Measurements from ENCODE around the gene RNASEH2B. TPM values are rescaled to one million over a fixed set of nuclear protein-coding genes. Genes with fewer than 3 reads are reported as not detected.

The RNASEH2B gene
- total RNA-seq, 2 experiments from 2014 or later = 225 to 322 TPM

GRCh38 chr13:51001335-51001734 is 91.7 kb downstream of the RNASEH2B start:
- no peak for TF ChIP-seq CTCF (conservative IDR thresholded peaks at IDR 0.05; ENCODE audit: low read length)
- no peak for TF ChIP-seq EZH2phosphoT487 (IDR thresholded peaks at IDR 0.05; ENCODE audit: borderline replicate concordance, low read depth, low read length)
- H3K79me2 ChIP-seq (ENCODE audit: insufficient read depth, low read depth, low read length) = no peaks in the 10 kb centered on the region
- H3K4me2 ChIP-seq (ENCODE audit: low read length) = no peak overlapping the region
- DNase-seq (ENCODE audit: low spot score) = no peak
- CTCF ChIA-PET (ENCODE audit: unreplicated experiment) = no interaction called here
- H3K36me3 ChIP-seq (ENCODE audit: insufficient read depth, low read length) = no peaks in the 10 kb centered on the region
- H3K4me1 ChIP-seq (ENCODE audit: insufficient read depth, low read length, poor library complexity, severe bottlenecking) = no peaks in the 10 kb centered on the region
- no TSS peak for BruUV-seq (replicated peaks)
- H2AFZ ChIP-seq (ENCODE audit: low read length) = no peak overlapping the region
- no peak overlapping the region for H3K4me3 ChIP-seq (ENCODE audit: low read depth, low read length, poor library complexity, severe bottlenecking)
- no peaks in the 10 kb centered on the region for H3K9me2 ChIP-seq (ENCODE audit: insufficient read depth, low read length)
- POLR2A ChIA-PET = no interaction called here
- H3K27ac ChIP-seq (ENCODE audit: low read depth, low read length, poor library complexity, severe bottlenecking) = no peak overlapping the region
- intact Hi-C loops (cut with micrococcal nuclease; ENCODE audit: unreplicated experiment) = no loop called here
- H4K20me1 ChIP-seq (ENCODE audit: insufficient read depth, low read length) = no peaks in the 10 kb centered on the region
- no peaks in the 10 kb centered on the region for H3K9me3 ChIP-seq (ENCODE audit: low read length)

- Histone ChIP-seq H3K27ac (ENCODE audit: low read depth, low read length, poor library complexity, severe bottlenecking) (no peak overlapping the region), H3K9me3 (ENCODE audit: low read length) (no peaks in the 10 kb centered on the region), H3K79me2 (ENCODE audit: insufficient read depth, low read depth, low read length) (no peaks in the 10 kb centered on the region), H3K36me3 (ENCODE audit: insufficient read depth, low read length) (no peaks in the 10 kb centered on the region), H2AFZ (ENCODE audit: low read length) (no peak overlapping the region), H3K9me2 (ENCODE audit: insufficient read depth, low read length) (no peaks in the 10 kb centered on the region), H3K4me2 (ENCODE audit: low read length) (no peak overlapping the region), H4K20me1 (ENCODE audit: insufficient read depth, low read length) (no peaks in the 10 kb centered on the region), H3K4me1 (ENCODE audit: insufficient read depth, low read length, poor library complexity, severe bottlenecking) (no peaks in the 10 kb centered on the region), H3K4me3 (ENCODE audit: low read depth, low read length, poor library complexity, severe bottlenecking) (no peak overlapping the region)
- intact Hi-C loops (cut with micrococcal nuclease; ENCODE audit: unreplicated experiment) = no loop called here
- BruUV-seq (replicated peaks) = no TSS peak
- TF ChIP-seq EZH2phosphoT487 (IDR thresholded peaks at IDR 0.05; ENCODE audit: borderline replicate concordance, low read depth, low read length) (no peak), CTCF (conservative IDR thresholded peaks at IDR 0.05; ENCODE audit: low read length) (no peak)
- POLR2A ChIA-PET = no interaction called here
- no peak for DNase-seq (ENCODE audit: low spot score)
- CTCF ChIA-PET (ENCODE audit: unreplicated experiment) = no interaction called here
These were observed 93.1 kb downstream of the RNASEH2B start for GRCh38 chr13:51002736-51003135.

GRCh38 chr13:51003642-51004041 is 94.1 kb downstream of the RNASEH2B start:
- Histone ChIP-seq H3K27ac (ENCODE audit: low read depth, low read length, poor library complexity, severe bottlenecking) (no peak overlapping the region), H4K20me1 (ENCODE audit: insufficient read depth, low read length) (no peaks in the 10 kb centered on the region), H3K9me2 (ENCODE audit: insufficient read depth, low read length) (no peaks in the 10 kb centered on the region), H3K4me3 (ENCODE audit: low read depth, low read length, poor library complexity, severe bottlenecking) (no peak overlapping the region), H3K36me3 (ENCODE audit: insufficient read depth, low read length) (no peaks in the 10 kb centered on the region), H3K9me3 (ENCODE audit: low read length) (no peaks in the 10 kb centered on the region), H3K4me2 (ENCODE audit: low read length) (no peak overlapping the region), H3K4me1 (ENCODE audit: insufficient read depth, low read length, poor library complexity, severe bottlenecking) (no peaks in the 10 kb centered on the region), H3K79me2 (ENCODE audit: insufficient read depth, low read depth, low read length) (no peaks in the 10 kb centered on the region), H2AFZ (ENCODE audit: low read length) (no peak overlapping the region)
- POLR2A ChIA-PET = no interaction called here
- TF ChIP-seq CTCF (conservative IDR thresholded peaks at IDR 0.05; ENCODE audit: low read length) (no peak), EZH2phosphoT487 (IDR thresholded peaks at IDR 0.05; ENCODE audit: borderline replicate concordance, low read depth, low read length) (no peak)
- no peak for DNase-seq (ENCODE audit: low spot score)
- intact Hi-C loops (cut with micrococcal nuclease; ENCODE audit: unreplicated experiment) = no loop called here
- BruUV-seq (replicated peaks) = no TSS peak
- CTCF ChIA-PET (ENCODE audit: unreplicated experiment) = no interaction called here
